ENCODE results near the gene FGR. TPM values are rescaled to one million over a fixed set of nuclear protein-coding genes. Genes with fewer than 3 reads are reported as not detected.
"Not testable (repeated sequence)": the region's sequence is repeated elsewhere in the genome, so short reads cannot be mapped to it uniquely, and the experiment has no call there.

The FGR gene
- not detected for polyA plus RNA-seq (2013, experiment 1 of 2; ENCODE audit: insufficient read length)
- polyA plus RNA-seq (2013, experiment 2 of 2; ENCODE audit: insufficient read length), result not detected

GRCh38 chr1:27634985-27635367 is at the start of gene FGR:
Gene FGR, minus strand, starts transcription at chr1:27635185. Its CDS starts 11,269 bp downstream, at chr1:27623916.
- no peak for DNase-seq

- DNase-seq, result no peak
These were observed 49.2 kb upstream of the FGR start for GRCh38 chr1:27684176-27684575.

- DNase-seq, result no peak
These were observed 47.5 kb upstream of the FGR start for GRCh38 chr1:27682351-27682944.

- DNase-seq, result not testable (repeated sequence)
These were observed 46.6 kb upstream of the FGR start for GRCh38 chr1:27681580-27681979.

GRCh38 chr1:27680225-27680791 is 45.3 kb upstream of the FGR start:
- not testable (repeated sequence) for DNase-seq

GRCh38 chr1:27678747-27679146 is 43.8 kb upstream of the FGR start:
- DNase-seq, result no peak

GRCh38 chr1:27676410-27676809 is 41.4 kb upstream of the FGR start:
- DNase-seq, result no peak

- DNase-seq, result peak; percentile 53
These were observed 37.7 kb upstream of the FGR start for GRCh38 chr1:27672750-27673112.

GRCh38 chr1:27671964-27672749 is 37.2 kb upstream of the FGR start, which contains the start of gene IFI6:
Gene IFI6, minus strand, starts transcription at chr1:27672192. Its CDS starts 2,878 bp downstream, at chr1:27669314.
- peak; percentile 95 for DNase-seq

- no peak for DNase-seq
These were observed 34.9 kb upstream of the FGR start for GRCh38 chr1:27669876-27670275.

GRCh38 chr1:27668808-27669723 is 34.1 kb upstream of the FGR start:
- peak; percentile 45 for DNase-seq

- DNase-seq, result no peak
These were observed 33.3 kb upstream of the FGR start for GRCh38 chr1:27668121-27668807.

GRCh38 chr1:27666791-27667254 is 31.8 kb upstream of the FGR start:
- DNase-seq, result no peak

- no peak for DNase-seq
These were observed 31.3 kb upstream of the FGR start for GRCh38 chr1:27666294-27666693.

- DNase-seq, result no peak
These were observed 30.1 kb upstream of the FGR start for GRCh38 chr1:27665016-27665651.

- DNase-seq, result no peak
These were observed 29.3 kb upstream of the FGR start for GRCh38 chr1:27664291-27664690.

- peak; percentile 82 for DNase-seq
These were observed 27.9 kb upstream of the FGR start for GRCh38 chr1:27662707-27663393.

- no peak for DNase-seq
These were observed 27.3 kb upstream of the FGR start for GRCh38 chr1:27662261-27662660.

- no peak for DNase-seq
These were observed 26.6 kb upstream of the FGR start for GRCh38 chr1:27661412-27662075.

GRCh38 chr1:27660300-27660835 is 25.4 kb upstream of the FGR start:
- no peak for DNase-seq
